IMR-90 (cell line): ENCODE results near the gene TMEM269. TPM values are rescaled to one million over a fixed set of nuclear protein-coding genes. Genes with fewer than 3 reads are reported as not detected.

Source experiments
- ATAC-seq: fragments of 200-7000 bp; cut with Tn5 transposase; 2 replicates; pipeline ENCODE4 v1.9.1; 2020; ENCODE audit warnings: low read depth, mild to moderate bottlenecking, moderate library complexity
- BruUV-seq: library from RNA; stranded (reverse); fragments of 400-500 nt; replicated peaks from 2 replicates; lab custom pipeline; 2021; lab: Mats Ljungman, UMichigan
- CTCF ChIA-PET: fragments of 300-600 bp; formaldehyde crosslinking; extraction: SDS; loops from one replicate; lab custom pipeline; 2021; ENCODE audit warnings: antibody characterized with exemption; lab: Yijun Ruan, JAX
- POLR2A ChIA-PET: fragments of 300-600 bp; sonication (Branson Sonifier 250); formaldehyde crosslinking; loops from one replicate; lab custom pipeline; 2022; ENCODE audit warnings: antibody characterized with exemption; ENCODE audit not compliant: unreplicated experiment; lab: Charles Lee
- DNase-seq: peaks from one replicate; pipeline ENCODE4 v3.0.0; 2013
- H2AFZ ChIP-seq: replicated peaks from 2 replicates; pipeline ENCODE3; 2013; ENCODE audit warnings: low read length, mild to moderate bottlenecking; ENCODE audit not compliant: poor library complexity
- H2AK5ac ChIP-seq: 2 replicates; pipeline ENCODE4 v1.6.1; 2013; ENCODE audit warnings: low read depth, low read length, inconsistent platforms
- H2AK9ac ChIP-seq: replicated peaks from 2 replicates; pipeline ENCODE3; 2013; ENCODE audit warnings: mild to moderate bottlenecking, low read depth, low read length, moderate library complexity; ENCODE audit not compliant: poor library complexity
- H2BK120ac ChIP-seq: 2 replicates; pipeline ENCODE4 v1.6.1; 2013; ENCODE audit warnings: low read depth, low read length, inconsistent platforms
- H2BK15ac ChIP-seq: 3 replicates; pipeline ENCODE4 v1.6.1; 2013; ENCODE audit warnings: low read depth, low read length, inconsistent platforms
- H2BK20ac ChIP-seq: 2 replicates; pipeline ENCODE4 v1.6.1; 2013; ENCODE audit warnings: low read depth, mild to moderate bottlenecking, inconsistent platforms, low read length, moderate library complexity
- H2BK5ac ChIP-seq: 2 replicates; pipeline ENCODE4 v1.6.1; 2013; ENCODE audit warnings: mild to moderate bottlenecking, low read depth, low read length, inconsistent platforms; ENCODE audit not compliant: poor library complexity, severe bottlenecking
- H3K14ac ChIP-seq: replicated peaks from 2 replicates; pipeline ENCODE4 v1.6.1; 2013; ENCODE audit warnings: low read depth, low read length, inconsistent platforms
- H3K18ac ChIP-seq: 2 replicates; pipeline ENCODE4 v1.6.1; 2013; ENCODE audit warnings: low read depth, low read length, control low read depth
- H3K23ac ChIP-seq: 2 replicates; pipeline ENCODE4 v1.6.1; 2013; ENCODE audit warnings: low read depth, low read length, inconsistent platforms
- H3K27ac ChIP-seq: 2 replicates; pipeline ENCODE4 v1.5.1; 2013; ENCODE audit warnings: mild to moderate bottlenecking, control low read depth, low read length; ENCODE audit not compliant: insufficient read depth
- H3K27me3 ChIP-seq: 2 replicates; pipeline ENCODE4 v1.6.1; 2013; ENCODE audit warnings: low read length; ENCODE audit not compliant: control insufficient read depth, insufficient read depth
- H3K36me3 ChIP-seq: 2 replicates; pipeline ENCODE4 v1.6.1; 2013; ENCODE audit warnings: low read length, mixed read lengths; ENCODE audit not compliant: control insufficient read depth, insufficient read depth
- H3K4ac ChIP-seq: 2 replicates; pipeline ENCODE4 v1.6.1; 2013; ENCODE audit warnings: low read depth, low read length, inconsistent platforms
- H3K4me1 ChIP-seq: 2 replicates; pipeline ENCODE4 v1.6.1; 2013; ENCODE audit warnings: low read length, mixed read lengths; ENCODE audit not compliant: control insufficient read depth, insufficient read depth
- H3K4me2 ChIP-seq: 2 replicates; pipeline ENCODE4 v1.6.1; 2013; ENCODE audit warnings: low read depth, mild to moderate bottlenecking, control low read depth, low read length, moderate library complexity
- H3K4me3 ChIP-seq: 2 replicates; pipeline ENCODE4 v1.5.1; 2013; ENCODE audit warnings: low read depth, mild to moderate bottlenecking, control low read depth, low read length, moderate library complexity; ENCODE audit not compliant: insufficient read depth
- H3K56ac ChIP-seq: 2 replicates; pipeline ENCODE4 v1.6.1; 2013; ENCODE audit warnings: low read length, inconsistent platforms; ENCODE audit not compliant: insufficient read depth; ENCODE audit errors: extremely low read depth
- H3K79me1 ChIP-seq, 2 experiments: 2 replicates each; pipeline ENCODE4 v1.6.1; 2013; ENCODE audit warnings: low read length in 2 of 2, inconsistent platforms in 1 of 2, low read depth in 1 of 2
- H3K9ac ChIP-seq: 2 replicates; pipeline ENCODE4 v1.6.1; 2013; ENCODE audit warnings: low read depth, low read length, control low read depth
- H3K9me1 ChIP-seq: 2 replicates; pipeline ENCODE4 v1.6.1; 2013; ENCODE audit warnings: low read length, inconsistent platforms; ENCODE audit not compliant: insufficient read depth
- H3K9me3 ChIP-seq: 2 replicates; pipeline ENCODE4 v1.6.1; 2013; ENCODE audit warnings: low read length; ENCODE audit not compliant: control insufficient read depth, insufficient read depth
- H4K20me1 ChIP-seq: 2 replicates; pipeline ENCODE4 v1.6.1; 2013; ENCODE audit warnings: low read length, inconsistent platforms; ENCODE audit not compliant: insufficient read depth
- H4K5ac ChIP-seq: 2 replicates; pipeline ENCODE4 v1.6.1; 2013; ENCODE audit warnings: mild to moderate bottlenecking, low read depth, low read length, control low read depth
- H4K8ac ChIP-seq, 2 experiments: 2 replicates each; pipeline ENCODE4 v1.6.1; 2013; ENCODE audit warnings: low read depth in 2 of 2, low read length in 2 of 2, control low read depth in 1 of 2, inconsistent platforms in 1 of 2
- H4K91ac ChIP-seq: 2 replicates; pipeline ENCODE4 v1.6.1; 2013; ENCODE audit warnings: low read depth, low read length, inconsistent platforms; ENCODE audit not compliant: insufficient read depth
- BHLHE40 ChIP-seq: fragments of 150-350 bp; IDR thresholded peaks from 2 replicates; pipeline ENCODE4 v1.6.1; 2016; ENCODE audit warnings: mild to moderate bottlenecking, low read depth, low read length
- CEBPB ChIP-seq: IDR thresholded peaks from 2 replicates; pipeline ENCODE4 v1.6.1; 2012; ENCODE audit warnings: low read depth, low read length, improper control_type of control experiment
- CHD1 ChIP-seq: IDR thresholded peaks from 2 replicates; pipeline ENCODE4 v1.6.1; 2012; ENCODE audit warnings: low read depth, low read length, improper control_type of control experiment
- CTCF ChIP-seq: conservative IDR thresholded peaks from 2 replicates; pipeline ENCODE4 v1.5.1; 2012; ENCODE audit warnings: mild to moderate bottlenecking, low read depth, low read length, improper control_type of control experiment
- ELK1 ChIP-seq: fragments of 150-350 bp; IDR thresholded peaks from 2 replicates; pipeline ENCODE4 v1.6.1; 2016; ENCODE audit warnings: low read depth, mild to moderate bottlenecking, low read length, moderate library complexity, borderline replicate concordance
- FOS ChIP-seq: fragments of 150-350 bp; IDR thresholded peaks from 2 replicates; pipeline ENCODE4 v1.6.1; 2016; ENCODE audit warnings: low read depth, low read length
- MAFK ChIP-seq: IDR thresholded peaks from 2 replicates; pipeline ENCODE4 v1.6.1; 2012; ENCODE audit warnings: low read depth, low read length, improper control_type of control experiment
- MAZ ChIP-seq: IDR thresholded peaks from 2 replicates; pipeline ENCODE4 v1.6.1; 2012; ENCODE audit warnings: low read depth, mild to moderate bottlenecking, low read length, improper control_type of control experiment, moderate library complexity, borderline replicate concordance
- MXI1 ChIP-seq: IDR thresholded peaks from 2 replicates; pipeline ENCODE4 v1.6.1; 2012; ENCODE audit warnings: low read depth, mild to moderate bottlenecking, low read length, moderate library complexity, borderline replicate concordance
- NFE2L2 ChIP-seq: fragments of 150-350 bp; IDR thresholded peaks from 2 replicates; pipeline ENCODE4 v1.6.1; 2016; ENCODE audit warnings: low read depth, mild to moderate bottlenecking, low read length
- POLR2A ChIP-seq: IDR thresholded peaks from 2 replicates; pipeline ENCODE4 v1.6.1; 2012; ENCODE audit warnings: mild to moderate bottlenecking, low read depth, low read length
- RCOR1 ChIP-seq: IDR thresholded peaks from 2 replicates; pipeline ENCODE4 v1.6.1; 2012; ENCODE audit warnings: mild to moderate bottlenecking, low read length, improper control_type of control experiment; ENCODE audit not compliant: insufficient replicate concordance
- RFX5 ChIP-seq: IDR thresholded peaks from 2 replicates; pipeline ENCODE4 v1.8.0; 2012; ENCODE audit warnings: low read depth, mild to moderate bottlenecking, low read length, moderate library complexity
- SMC3 ChIP-seq: fragments of 150-350 bp; IDR thresholded peaks from 2 replicates; pipeline ENCODE4 v1.6.1; 2016; ENCODE audit warnings: low read depth, mild to moderate bottlenecking, antibody characterized with exemption, low read length, moderate library complexity
- USF2 ChIP-seq: fragments of 150-350 bp; IDR thresholded peaks from 2 replicates; pipeline ENCODE4 v1.6.1; 2017; ENCODE audit warnings: mild to moderate bottlenecking, antibody characterized with exemption, low read length, low read depth
- WGBS, 2 experiments: methylation state at CpG; one replicate each; pipeline versions ENCODE4 v1.1.5 to v1.1.7; 2013; ENCODE audit warnings: missing lambda C conversion rate in 2 of 2; ENCODE audit not compliant: insufficient read length in 1 of 2; ENCODE audit errors: extremely low coverage in 2 of 2; 5-methylcytosine and 5-hydroxymethylcytosine counted together
- dilution Hi-C: fragments of 300-500 bp; cut with HindIII; formaldehyde crosslinking; loops from one replicate; pipeline ENCODE4 v1.14.3; 2018; ENCODE audit warnings: low sequenced_read_pairs; ENCODE audit not compliant: unreplicated experiment
- in situ Hi-C: fragments of 300-500 bp; cut with MboI; formaldehyde crosslinking; loops from 3 replicates; pipeline ENCODE4 v1.14.3; 2019; ENCODE audit warnings: low sequenced_read_pairs, inconsistent platforms, mixed read lengths
- intact Hi-C: fragments of 100-400 bp; cut with micrococcal nuclease; formaldehyde crosslinking; loops from 2 replicates; pipeline ENCODE4 v1.10.0; 2022
- polyA plus RNA-seq, 3 experiments: library from polyadenylated mRNA; depleted of rRNA; stranded (reverse); fragments of >200 nt; gene quantifications; 2 replicates each; pipeline ENCODE4 v1.2.3, GENCODE V29; 2012; ENCODE audit warnings: low replicate concordance in 1 of 3
- total RNA-seq: library from RNA; depleted of rRNA; stranded (reverse); fragments of >200 nt; gene quantifications from 2 replicates; pipeline ENCODE4 v1.2.3, GENCODE V29; 2012

TMEM269 gene
- total and polyA plus RNA-seq, 2 of the 4 experiments (the other 2 are of a cell fraction), result not detected

- Histone ChIP-seq H4K91ac (no peak overlapping the region), H2BK15ac (no peak overlapping the region), H3K9ac (no peak overlapping the region), H3K14ac (no peak overlapping the region), H2AFZ (no peak overlapping the region), H3K4me1 (no peaks in the 10 kb centered on the region), H4K20me1 (peaks cover 18% of the 10 kb centered on the region), H4K5ac (no peak overlapping the region), H2BK20ac (no peak overlapping the region), H2AK5ac (no peak overlapping the region), H2BK120ac (no peak overlapping the region), H3K9me3 (no peaks in the 10 kb centered on the region), H3K56ac (no peak overlapping the region), H2AK9ac (peak overlapping the region; percentile 76), H3K79me1 (peaks cover 0 to 5% of the 10 kb centered on the region in 2 experiments; a peak in 3 of 4 replicates), H4K8ac (no peak overlapping the region), H3K4me2 (no peak overlapping the region), H3K18ac (no peak overlapping the region), H3K4me3 (no peak overlapping the region), H3K27me3 (no peaks in the 10 kb centered on the region), H3K4ac (no peak overlapping the region), H3K27ac (no peak overlapping the region), H3K36me3 (peaks cover 47% of the 10 kb centered on the region), H3K9me1 (peaks cover 5% of the 10 kb centered on the region; the same call in 1 of the 2 replicates), H3K23ac (no peak overlapping the region), H2BK5ac (no peak overlapping the region)
- ChIA-PET CTCF (interaction anchor here (0.9 to 1.1 kb wide), 2 partner anchors 18 to 45 kb away, joined by 3 read pairs; no protein-coding TSS in a partner anchor), POLR2A (no interaction called here)
- in situ Hi-C loops, result no loop called here
- ATAC-seq, result no peak
- DNase-seq, result no peak
- BruUV-seq, result no TSS peak
- dilution Hi-C loops, result no loop called here
- 97% methylated on average over 6 of the region's 12 CpGs; no CpG with 5 or more reads in 1 of the 2 experiments for WGBS, 2 experiments
- intact Hi-C loops, result loop anchor here (1.0 kb wide), 1 partner anchor 168 kb away; no protein-coding TSS in a partner anchor
- TF ChIP-seq USF2 (no peak), CHD1 (no peak), FOS (no peak), RCOR1 (no peak), RFX5 (no peak), CEBPB (no peak), SMC3 (no peak), MAZ (no peak), POLR2A (no peak), NFE2L2 (no peak), MXI1 (no peak), CTCF (no peak), ELK1 (no peak), MAFK (no peak), BHLHE40 (no peak)
Measured at GRCh38 chr1:42746436-42747105, 38.2 kb upstream of the TMEM269 start.
